ENCODE measurements around the gene CD22. TPM values are rescaled to one million over a fixed set of nuclear protein-coding genes. Genes with fewer than 3 reads are reported as not detected.
A peak's percentile ranks its signal among the peaks of the same experiment; 100 is the strongest.

The CD22 gene
- total and polyA plus RNA-seq, 2 of the 8 experiments (the other 6 are each of a cell fraction or from before 2014, with no cell fraction given), result 0.06 to 0.60 TPM

DNA sequence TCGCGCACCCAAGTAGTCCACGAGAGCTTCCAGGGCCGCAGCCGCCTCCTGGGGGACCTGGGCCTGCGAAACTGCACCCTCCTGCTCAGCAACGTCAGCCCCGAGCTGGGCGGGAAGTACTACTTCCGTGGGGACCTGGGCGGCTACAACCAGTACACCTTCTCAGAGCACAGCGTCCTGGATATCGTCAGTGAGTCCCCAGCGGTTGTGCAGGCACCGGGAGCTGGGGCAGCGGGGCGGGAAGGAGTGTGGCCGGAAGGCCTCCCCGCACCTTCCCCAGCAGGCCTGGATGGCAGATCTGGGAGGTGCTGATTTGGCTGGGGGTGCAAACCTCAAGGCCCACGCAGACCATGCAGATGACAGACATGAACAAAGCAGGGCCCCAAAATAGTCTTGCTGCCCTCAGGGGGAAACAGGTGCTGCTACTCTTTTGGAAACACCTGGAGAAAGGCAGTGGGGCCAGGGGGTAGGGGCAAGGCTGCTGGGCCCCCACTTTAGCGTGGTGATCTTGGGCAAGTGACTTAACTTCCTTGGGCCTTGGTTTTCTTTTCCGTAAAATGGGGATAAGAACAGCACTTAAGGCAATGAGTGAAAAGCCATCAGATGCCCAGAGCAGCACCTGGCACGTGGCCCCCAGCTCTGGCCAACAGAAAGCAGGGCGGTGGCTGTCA is 33.1 kb upstream of the CD22 start:
- Histone ChIP-seq H2AK5ac (ENCODE audit: low read depth, low read length) (no peak overlapping the region), H3K27me3 (replicated peaks in 1 of 4; ENCODE audit: control insufficient read depth in 3 of 4, extremely low read depth in 1 of 4, insufficient read depth in 3 of 4, low read length in 3 of 4) (peaks cover 0 to 12% (median 2%) of the 10 kb centered on the region in 4 experiments; a peak in 2 of 7 replicates), H3K4me2 (ENCODE audit: insufficient read depth in 1 of 2, low read depth in 2 of 2, low read length in 2 of 2) (no peak overlapping the region), H2BK15ac (ENCODE audit: low read length) (peak overlapping the region; percentile 32; the same call in 1 of the 2 replicates), H3K27ac (ENCODE audit: low read depth, low read length) (no peak overlapping the region), H3K4me3 (ENCODE audit: extremely low read depth in 1 of 4, insufficient read depth in 2 of 4, low read depth in 3 of 4, low read length in 4 of 4) (no peak overlapping the region), H3K9ac (replicated peaks in 1 of 4; ENCODE audit: extremely low read depth in 1 of 4, low read depth in 3 of 4, low read length in 3 of 4) (no peak overlapping the region), H3K23ac (ENCODE audit: insufficient read length) (no peak overlapping the region), H2AFZ (ENCODE audit: low read length) (no peak overlapping the region; the same call in 1 of the 2 replicates), H3K4me1 (replicated peaks in 1 of 4; ENCODE audit: control insufficient read depth in 3 of 4, insufficient read depth in 4 of 4, low read length in 3 of 4) (peaks cover 0 to 19% (median 10%) of the 10 kb centered on the region in 4 experiments; a peak in 6 of 7 replicates), H4K20me1 (replicated peaks in 1 of 2; ENCODE audit: control insufficient read depth in 1 of 2, insufficient read depth in 2 of 2, low read length in 2 of 2) (peaks cover 0 to 21% of the 10 kb centered on the region in 2 experiments), H3K56ac (replicated peaks; ENCODE audit: insufficient read length, low read depth, low read length) (no peak overlapping the region), H2BK20ac (ENCODE audit: low read length) (no peak overlapping the region), H3K36me3 (ENCODE audit: control insufficient read depth in 2 of 4, insufficient read depth in 4 of 4, low read length in 3 of 4) (no peaks in the 10 kb centered on the region; a peak in 1 of 8 replicates), H3K23me2 (ENCODE audit: low read depth, low read length) (peaks cover 24% of the 10 kb centered on the region; the same call in 1 of the 2 replicates), H3K4ac (replicated peaks; ENCODE audit: insufficient read length, low read depth, low read length) (no peak overlapping the region), H2BK120ac (replicated peaks; ENCODE audit: low read depth, low read length) (no peak overlapping the region), H3K14ac (ENCODE audit: insufficient read length) (no peak overlapping the region), H4K5ac (ENCODE audit: insufficient read length, low read depth, low read length) (no peak overlapping the region), H4K8ac (ENCODE audit: extremely low read depth, insufficient read depth, low read length) (peak overlapping the region; percentile 72), H2BK12ac (ENCODE audit: low read depth, low read length) (no peak overlapping the region), H3K79me1 (ENCODE audit: low read depth, low read length) (peaks cover 3% of the 10 kb centered on the region; the same call in 1 of the 2 replicates), H4K91ac (replicated peaks; ENCODE audit: insufficient read length, low read length) (peak overlapping the region; percentile 62), H3K9me3 (ENCODE audit: insufficient read depth in 2 of 2, low read depth in 1 of 2, low read length in 1 of 2) (no peaks in the 10 kb centered on the region; a peak in 1 of 4 replicates), H2BK5ac (ENCODE audit: low read depth, low read length) (peak overlapping the region; percentile 73; the same call in 1 of the 2 replicates), H3K18ac (ENCODE audit: extremely low read depth, low read length) (no peak overlapping the region), H3K79me2 (ENCODE audit: control insufficient read depth in 1 of 2, insufficient read depth in 2 of 2, low read length in 2 of 2) (no peaks in the 10 kb centered on the region)
- no peak for FAIRE-seq
- WGBS, 2 experiments (ENCODE audit: extremely low coverage in 1 of 2, insufficient coverage in 1 of 2, insufficient read length in 1 of 2, insufficient replicate concordance in 2 of 2, low coverage in 1 of 2, low lambda C conversion rate in 2 of 2, missing lambda C conversion rate in 1 of 2), result 72% methylated on average over 22 of the region's 24 CpGs; no CpG with 5 or more reads in 1 of the 2 experiments
- ChIA-PET POLR2A (ENCODE audit: partially characterized antibody) (interaction anchor here (0.8 to 2.9 kb wide), 3 partner anchors 14 to 214 kb away, joined by 3 to 18 read pairs (median 3); partner anchors contain the start of gene HAMP), CTCF (ENCODE audit: partially characterized antibody) (interaction anchor here (0.5 to 1.8 kb wide), 6 partner anchors 9 to 60 kb away, joined by 3 to 6 read pairs (median 4); no protein-coding TSS in a partner anchor)
- DNase-seq (ENCODE audit: low read depth in 1 of 2, low spot score in 2 of 2), result peak in 1 of 2 experiments; percentile 66
- TF ChIP-seq HDAC2 (IDR thresholded peaks at IDR 0.05; ENCODE audit: borderline replicate concordance in 1 of 2, low read depth in 2 of 2, low read length in 2 of 2) (no peak), FOSL1 (IDR thresholded peaks at IDR 0.05; ENCODE audit: insufficient read depth, low read depth, low read length) (no peak), KDM5A (IDR thresholded peaks at IDR 0.05; ENCODE audit: low read length) (no peak), CBX8 (IDR thresholded peaks at IDR 0.05; ENCODE audit: borderline replicate concordance, low read depth, low read length) (no peak), RFX5 (IDR thresholded peaks at IDR 0.05; ENCODE audit: borderline replicate concordance, low read depth, low read length) (no peak)
- TF ChIP-seq, protein P1, sequence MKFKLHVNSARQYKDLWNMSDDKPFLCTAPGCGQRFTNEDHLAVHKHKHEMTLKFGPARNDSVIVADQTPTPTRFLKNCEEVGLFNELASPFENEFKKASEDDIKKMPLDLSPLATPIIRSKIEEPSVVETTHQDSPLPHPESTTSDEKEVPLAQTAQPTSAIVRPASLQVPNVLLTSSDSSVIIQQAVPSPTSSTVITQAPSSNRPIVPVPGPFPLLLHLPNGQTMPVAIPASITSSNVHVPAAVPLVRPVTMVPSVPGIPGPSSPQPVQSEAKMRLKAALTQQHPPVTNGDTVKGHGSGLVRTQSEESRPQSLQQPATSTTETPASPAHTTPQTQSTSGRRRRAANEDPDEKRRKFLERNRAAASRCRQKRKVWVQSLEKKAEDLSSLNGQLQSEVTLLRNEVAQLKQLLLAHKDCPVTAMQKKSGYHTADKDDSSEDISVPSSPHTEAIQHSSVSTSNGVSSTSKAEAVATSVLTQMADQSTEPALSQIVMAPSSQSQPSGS (IDR thresholded peaks at IDR 0.05; ENCODE audit: low read length), result no peak
- TF ChIP-seq, protein P2, sequence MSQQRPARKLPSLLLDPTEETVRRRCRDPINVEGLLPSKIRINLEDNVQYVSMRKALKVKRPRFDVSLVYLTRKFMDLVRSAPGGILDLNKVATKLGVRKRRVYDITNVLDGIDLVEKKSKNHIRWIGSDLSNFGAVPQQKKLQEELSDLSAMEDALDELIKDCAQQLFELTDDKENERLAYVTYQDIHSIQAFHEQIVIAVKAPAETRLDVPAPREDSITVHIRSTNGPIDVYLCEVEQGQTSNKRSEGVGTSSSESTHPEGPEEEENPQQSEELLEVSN (IDR thresholded peaks at IDR 0.05), result peak; percentile 91
- TF ChIP-seq, protein P3, sequence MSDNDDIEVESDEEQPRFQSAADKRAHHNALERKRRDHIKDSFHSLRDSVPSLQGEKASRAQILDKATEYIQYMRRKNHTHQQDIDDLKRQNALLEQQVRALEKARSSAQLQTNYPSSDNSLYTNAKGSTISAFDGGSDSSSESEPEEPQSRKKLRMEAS (IDR thresholded peaks at IDR 0.05), result peak; percentile 57

Data from H1 (cell line).